Measurements from ENCODE around the gene TREM2. TPM values are rescaled to one million over a fixed set of nuclear protein-coding genes. Genes with fewer than 3 reads are reported as not detected.

Gene TREM2
- 0.07 TPM in 1 of 5 replicates, not detected in the others for total RNA-seq (2022; extraction: Qiagen RNA extraction)

DNA sequence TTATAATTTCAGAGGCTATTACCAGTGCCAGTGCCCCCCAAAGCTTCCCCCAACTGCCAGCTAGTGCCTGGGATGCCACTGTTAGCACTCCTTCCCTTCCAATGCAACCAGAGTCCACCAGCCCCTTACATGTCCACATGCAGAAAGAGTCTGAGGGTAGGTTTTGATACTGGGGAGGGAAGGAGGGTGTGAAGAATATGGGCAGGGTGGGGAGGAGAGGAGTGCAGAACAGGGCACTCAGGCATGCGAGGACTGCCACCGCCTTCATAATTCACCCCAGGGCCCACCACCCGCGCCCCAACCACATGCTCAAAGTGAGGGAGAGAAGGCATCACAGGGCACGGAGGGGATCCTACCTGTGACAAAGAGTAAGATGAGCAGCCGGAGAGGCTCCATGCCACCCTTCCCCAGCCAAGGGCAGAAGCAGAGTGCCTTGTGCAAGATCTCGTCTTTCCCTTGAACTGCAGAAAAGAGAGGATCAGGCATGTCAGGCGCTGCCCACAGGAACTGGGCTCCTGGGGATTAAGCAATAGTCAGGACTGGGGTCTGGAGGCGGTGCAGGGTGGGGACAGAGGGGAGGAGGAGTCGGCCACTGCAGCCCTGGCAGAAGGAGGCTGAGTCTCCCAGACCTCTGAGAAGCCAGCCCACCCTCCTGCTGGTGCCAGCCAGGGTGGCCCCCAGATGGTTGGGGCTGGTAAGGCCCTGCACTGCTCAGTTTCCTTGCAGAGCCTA, at the start of gene TREM2:
TSS of gene TREM2 (minus strand) at position 430 of the 732 bp plus-strand sequence. CDS start at position 396, 34 bp downstream.

DNA sequence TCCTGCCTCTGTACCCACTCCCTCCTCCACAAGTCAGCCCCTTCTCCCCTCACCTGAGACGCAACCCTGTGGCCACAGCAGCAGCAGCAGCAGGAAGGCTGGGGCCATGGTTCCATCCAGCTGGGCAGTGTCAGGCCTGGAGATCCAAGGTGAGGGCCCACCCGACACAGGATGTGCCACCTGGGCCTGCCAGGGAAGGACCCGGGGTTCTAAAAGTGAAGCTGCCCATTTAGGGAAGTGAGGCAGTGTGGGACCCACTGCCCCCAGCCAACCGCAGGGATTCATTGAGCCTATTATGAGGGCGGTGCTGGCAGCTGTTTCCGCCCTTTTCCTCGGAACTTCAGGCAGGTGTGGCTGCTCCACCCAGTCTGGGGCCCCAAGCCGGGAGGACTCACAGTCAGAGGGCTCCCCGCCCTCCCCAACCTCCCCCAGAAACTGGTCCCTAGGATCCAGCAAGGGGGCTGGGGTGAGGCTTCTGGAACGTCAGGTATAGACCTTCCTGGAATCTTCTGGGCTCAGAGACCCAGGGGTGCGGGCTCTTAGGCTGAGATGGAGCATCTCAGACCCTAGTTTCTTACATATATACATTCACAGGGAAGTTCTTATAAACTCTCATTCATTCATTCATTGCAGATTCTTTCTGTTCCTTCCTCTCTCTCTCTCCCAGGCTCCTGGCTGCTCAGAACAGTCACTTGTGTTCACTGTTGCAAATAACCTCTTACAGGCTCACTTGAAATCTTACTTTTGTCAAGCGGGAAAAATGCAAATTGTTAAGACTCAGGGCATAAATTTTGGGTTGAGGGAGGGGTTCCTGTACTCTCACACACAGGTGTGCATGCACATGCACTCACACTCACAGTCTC, 38.2 kb upstream of the TREM2 start, which contains the start of gene TREML2:
TSS of gene TREML2 (minus strand) at position 249 of the 863 bp plus-strand sequence. CDS start at position 108, 141 bp downstream.

DNA sequence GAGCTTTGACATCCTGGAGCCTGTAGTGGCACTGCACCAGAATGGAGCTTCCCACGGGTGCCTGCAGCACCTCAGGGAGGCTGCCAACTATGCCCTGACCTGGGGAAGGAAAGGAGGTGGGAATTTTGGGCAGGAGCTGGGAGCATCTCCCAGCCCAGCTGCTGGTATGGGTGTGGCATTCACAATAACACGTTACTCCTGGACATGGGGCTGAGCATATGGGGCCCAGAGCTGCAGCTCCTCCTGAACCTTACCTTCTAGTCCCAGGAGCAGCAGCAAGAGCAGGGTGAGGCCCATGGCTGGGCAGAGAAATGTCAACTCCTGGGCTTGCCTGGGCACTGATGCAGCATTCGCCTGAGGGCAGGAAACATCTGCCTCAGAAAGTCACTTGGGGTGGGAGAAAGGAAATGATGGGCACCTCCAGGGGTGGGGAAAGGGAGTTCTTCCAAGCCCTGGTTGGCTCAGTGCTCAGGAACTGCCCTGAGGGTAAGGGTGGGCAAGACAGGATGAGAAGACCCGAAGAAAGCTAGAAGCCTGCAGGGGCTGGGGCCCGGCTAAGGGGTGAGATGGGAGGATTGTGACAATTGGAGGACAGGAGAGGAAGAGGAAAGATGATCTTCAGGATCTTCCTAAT, 8.8 kb downstream of the TREM2 start, which contains the start of gene TREML1:
TSS of gene TREML1 (minus strand) at position 356 of the 634 bp plus-strand sequence. CDS start at position 297, 59 bp downstream.

Other genes starting within 250 kb of the TREM2 start
- 0.34 to 0.78 TPM (median 0.62 TPM) in 5 replicates for gene UNC5CL, start 123.9 kb downstream of the TREM2 start, total RNA-seq (2022; extraction: Qiagen RNA extraction)
- 0.09 TPM in 1 of 5 replicates, not detected in the others for gene TSPO2, start 120.6 kb downstream of the TREM2 start, total RNA-seq (2022; extraction: Qiagen RNA extraction)
- gene APOBEC2, start 109.9 kb downstream of the TREM2 start, total RNA-seq (2022; extraction: Qiagen RNA extraction) = not detected in 5 replicates
- gene OARD1, start 90.8 kb downstream of the TREM2 start, total RNA-seq (2022; extraction: Qiagen RNA extraction) = 17.1 to 20.7 TPM (median 18.7 TPM) in 5 replicates
- 10.3 to 14.3 TPM (median 12.7 TPM) in 5 replicates for gene NFYA, start 90.1 kb downstream of the TREM2 start, total RNA-seq (2022; extraction: Qiagen RNA extraction)
- gene TREML1, start 8.8 kb downstream of the TREM2 start, total RNA-seq (2022; extraction: Qiagen RNA extraction) = not detected in 5 replicates
- gene TREML2, start 38.0 kb upstream of the TREM2 start, total RNA-seq (2022; extraction: Qiagen RNA extraction) = not detected in 5 replicates
- not detected in 5 replicates for gene TREML4, start 65.2 kb upstream of the TREM2 start, total RNA-seq (2022; extraction: Qiagen RNA extraction)
- gene TREM1, start 123.6 kb upstream of the TREM2 start, total RNA-seq (2022; extraction: Qiagen RNA extraction) = 0.09 to 0.33 TPM (median 0.16 TPM) in 5 replicates
- not detected in 5 replicates for gene NCR2, start 172.5 kb upstream of the TREM2 start, total RNA-seq (2022; extraction: Qiagen RNA extraction)

Data from A549 treated with AZD2906 at 1 μM for 4 hours (cell line).